ENCODE data around the gene CFDP1. TPM values are rescaled to one million over a fixed set of nuclear protein-coding genes. Genes with fewer than 3 reads are reported as not detected.

The CFDP1 gene
- total RNA-seq, 1 donor from 2014 or later, result 59.7 TPM

DNA sequence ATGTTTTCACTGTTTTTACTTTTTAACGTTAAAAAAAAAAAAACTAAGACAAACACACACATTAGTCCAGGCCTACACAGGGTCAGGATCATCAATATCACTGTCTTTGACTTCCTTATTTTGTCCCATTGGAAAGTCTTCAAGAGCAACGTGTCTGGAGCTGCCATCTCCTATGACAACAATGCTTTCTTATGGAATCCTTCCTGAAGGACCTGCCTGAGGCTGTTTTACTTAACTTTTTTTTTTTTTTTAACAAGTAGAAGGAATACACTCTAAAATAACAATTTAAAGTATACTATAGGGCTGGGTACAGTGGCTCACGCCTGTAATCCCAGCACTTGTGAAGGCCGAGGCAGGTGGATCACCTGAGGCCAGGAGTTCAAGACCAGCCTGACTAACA is 110.1 kb downstream of the CFDP1 start:
- TF ChIP-seq, protein P1, sequence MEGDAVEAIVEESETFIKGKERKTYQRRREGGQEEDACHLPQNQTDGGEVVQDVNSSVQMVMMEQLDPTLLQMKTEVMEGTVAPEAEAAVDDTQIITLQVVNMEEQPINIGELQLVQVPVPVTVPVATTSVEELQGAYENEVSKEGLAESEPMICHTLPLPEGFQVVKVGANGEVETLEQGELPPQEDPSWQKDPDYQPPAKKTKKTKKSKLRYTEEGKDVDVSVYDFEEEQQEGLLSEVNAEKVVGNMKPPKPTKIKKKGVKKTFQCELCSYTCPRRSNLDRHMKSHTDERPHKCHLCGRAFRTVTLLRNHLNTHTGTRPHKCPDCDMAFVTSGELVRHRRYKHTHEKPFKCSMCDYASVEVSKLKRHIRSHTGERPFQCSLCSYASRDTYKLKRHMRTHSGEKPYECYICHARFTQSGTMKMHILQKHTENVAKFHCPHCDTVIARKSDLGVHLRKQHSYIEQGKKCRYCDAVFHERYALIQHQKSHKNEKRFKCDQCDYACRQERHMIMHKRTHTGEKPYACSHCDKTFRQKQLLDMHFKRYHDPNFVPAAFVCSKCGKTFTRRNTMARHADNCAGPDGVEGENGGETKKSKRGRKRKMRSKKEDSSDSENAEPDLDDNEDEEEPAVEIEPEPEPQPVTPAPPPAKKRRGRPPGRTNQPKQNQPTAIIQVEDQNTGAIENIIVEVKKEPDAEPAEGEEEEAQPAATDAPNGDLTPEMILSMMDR (IDR thresholded peaks at IDR 0.05; ENCODE audit: insufficient read depth, low read length, poor library complexity, severe bottlenecking), result no peak
- Histone ChIP-seq H3K27me3 (ENCODE audit: control insufficient read depth, insufficient read depth, low read length) (no peaks in the 10 kb centered on the region), H3K36me3 (ENCODE audit: control insufficient read depth, insufficient read depth, low read length) (no peaks in the 10 kb centered on the region), H3K4me3 (ENCODE audit: low read depth, low read length) (no peak overlapping the region)
- DNase-seq (ENCODE audit: low read depth), result no peak

DNA sequence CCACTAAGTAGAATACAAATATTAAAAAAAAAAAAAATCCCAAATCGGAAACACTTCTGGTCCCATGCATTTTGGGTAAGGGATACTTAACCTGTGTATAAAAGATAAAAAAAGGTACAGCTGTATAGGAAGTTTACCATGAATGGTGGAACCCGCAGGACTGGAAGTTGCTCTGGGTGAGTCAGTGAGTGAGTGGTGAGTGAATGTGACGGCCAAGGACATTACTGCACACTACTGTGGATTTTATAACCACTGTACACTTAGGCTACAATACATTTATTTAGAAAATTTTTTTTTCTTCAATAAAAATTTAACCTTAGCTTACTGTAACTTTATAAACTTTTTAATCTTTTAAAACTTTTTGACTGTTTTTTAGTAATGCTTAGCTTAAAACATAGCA is 110.6 kb downstream of the CFDP1 start:
- TF ChIP-seq, protein P1 (IDR thresholded peaks at IDR 0.05; ENCODE audit: insufficient read depth, low read length, poor library complexity, severe bottlenecking), result no peak
- no peak overlapping the region for H3K4me3 ChIP-seq (ENCODE audit: low read depth, low read length)
- no peaks in the 10 kb centered on the region for H3K27me3 ChIP-seq (ENCODE audit: control insufficient read depth, insufficient read depth, low read length)
- DNase-seq (ENCODE audit: low read depth), result no peak
- no peaks in the 10 kb centered on the region for H3K36me3 ChIP-seq (ENCODE audit: control insufficient read depth, insufficient read depth, low read length)

DNA sequence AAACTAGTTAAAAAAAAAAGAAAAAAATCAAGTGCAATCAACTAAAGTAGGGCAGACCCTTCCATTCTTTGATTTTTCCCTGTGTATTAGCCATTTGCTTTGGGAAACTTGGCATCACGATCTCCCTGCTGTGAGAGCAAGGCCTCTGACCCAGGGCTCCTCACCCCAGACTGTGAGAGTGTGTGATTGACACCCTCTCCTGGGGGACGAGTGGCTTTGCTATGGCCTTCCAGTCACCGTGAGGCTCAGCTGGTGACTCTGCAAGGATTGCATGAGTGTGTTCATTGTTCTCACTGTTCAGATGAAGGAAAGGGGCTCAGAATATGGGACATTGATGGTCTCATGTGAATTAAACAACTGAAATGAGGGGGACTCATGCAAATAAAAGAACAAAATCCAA is 112.9 kb downstream of the CFDP1 start:
- no peak for DNase-seq (ENCODE audit: low read depth)
- Histone ChIP-seq H3K27me3 (ENCODE audit: control insufficient read depth, insufficient read depth, low read length) (no peaks in the 10 kb centered on the region), H3K4me3 (ENCODE audit: low read depth, low read length) (no peak overlapping the region), H3K36me3 (ENCODE audit: control insufficient read depth, insufficient read depth, low read length) (no peaks in the 10 kb centered on the region)
- TF ChIP-seq, protein P1 (IDR thresholded peaks at IDR 0.05; ENCODE audit: insufficient read depth, low read length, poor library complexity, severe bottlenecking), result no peak

DNA sequence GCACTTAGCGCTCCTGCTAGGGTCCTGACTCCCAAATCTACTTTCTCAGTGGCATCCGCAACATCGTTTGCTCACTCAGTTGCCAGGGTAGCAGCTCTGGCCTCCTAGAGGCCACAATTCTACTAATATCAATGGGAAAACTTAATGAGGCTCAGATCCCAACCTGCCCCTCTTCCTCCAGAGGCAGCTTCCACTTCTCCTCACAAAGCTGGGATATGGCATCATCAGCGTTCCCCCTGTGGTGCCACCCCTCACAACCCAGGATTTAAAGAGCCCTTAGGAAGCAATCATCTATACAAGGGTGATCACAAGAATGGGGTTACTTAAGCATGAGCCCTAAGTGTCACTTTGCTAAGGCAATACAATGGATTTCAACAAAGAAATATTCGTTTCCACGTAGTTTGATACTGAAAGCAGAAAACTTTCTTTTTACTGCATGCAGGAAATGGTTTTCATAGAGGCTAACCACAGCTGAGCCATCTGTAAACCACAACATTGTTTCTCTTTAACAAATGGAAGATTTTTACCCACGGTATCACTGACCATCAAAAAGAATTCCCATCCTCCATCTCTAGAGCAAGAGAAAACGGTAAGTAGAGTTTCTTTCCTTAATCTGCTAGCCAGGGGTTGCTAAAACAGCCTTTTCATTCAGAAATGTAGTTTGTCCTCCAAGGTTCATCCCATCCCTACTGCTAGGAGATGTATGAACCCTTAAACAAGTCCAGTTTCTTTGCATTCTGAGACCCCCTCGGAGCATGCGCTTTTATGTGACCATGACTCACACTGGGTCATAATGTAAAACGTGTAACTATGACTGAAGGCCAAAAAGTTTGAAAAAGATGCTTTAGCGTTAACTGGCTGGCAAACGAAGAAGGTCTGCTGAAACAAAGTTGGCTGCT is 113.5 kb downstream of the CFDP1 start:
- no peaks in the 10 kb centered on the region for H3K27me3 ChIP-seq (ENCODE audit: control insufficient read depth, insufficient read depth, low read length)
- TF ChIP-seq, protein P1 (IDR thresholded peaks at IDR 0.05; ENCODE audit: insufficient read depth, low read length, poor library complexity, severe bottlenecking), result no peak
- peak; percentile 74 for DNase-seq (ENCODE audit: low read depth)
- no peaks in the 10 kb centered on the region for H3K36me3 ChIP-seq (ENCODE audit: control insufficient read depth, insufficient read depth, low read length)
- H3K4me3 ChIP-seq (ENCODE audit: low read depth, low read length), result no peak overlapping the region

DNA sequence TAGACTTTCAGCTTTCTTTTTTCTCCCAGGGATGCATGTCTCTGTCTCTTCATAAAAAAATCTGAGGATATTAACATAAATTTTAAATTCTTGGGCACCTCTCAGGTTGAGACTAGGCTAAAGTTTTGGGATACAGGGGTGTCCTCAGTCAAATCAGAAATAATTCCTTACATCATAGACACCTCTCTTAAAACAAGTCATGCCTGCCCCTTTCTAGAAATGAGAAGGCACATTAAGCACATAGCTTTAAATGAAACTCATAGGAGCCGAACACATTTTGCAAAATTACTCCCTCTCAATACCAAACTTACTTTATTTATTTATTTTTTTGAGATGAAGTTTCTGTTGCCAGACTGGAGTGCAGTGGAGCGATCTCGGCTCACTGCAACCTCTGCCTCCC is 114.6 kb downstream of the CFDP1 start:
- TF ChIP-seq, protein P1 (IDR thresholded peaks at IDR 0.05; ENCODE audit: insufficient read depth, low read length, poor library complexity, severe bottlenecking), result no peak
- Histone ChIP-seq H3K4me3 (ENCODE audit: low read depth, low read length) (no peak overlapping the region), H3K27me3 (ENCODE audit: control insufficient read depth, insufficient read depth, low read length) (no peaks in the 10 kb centered on the region), H3K36me3 (ENCODE audit: control insufficient read depth, insufficient read depth, low read length) (no peaks in the 10 kb centered on the region)
- no peak for DNase-seq (ENCODE audit: low read depth)

DNA sequence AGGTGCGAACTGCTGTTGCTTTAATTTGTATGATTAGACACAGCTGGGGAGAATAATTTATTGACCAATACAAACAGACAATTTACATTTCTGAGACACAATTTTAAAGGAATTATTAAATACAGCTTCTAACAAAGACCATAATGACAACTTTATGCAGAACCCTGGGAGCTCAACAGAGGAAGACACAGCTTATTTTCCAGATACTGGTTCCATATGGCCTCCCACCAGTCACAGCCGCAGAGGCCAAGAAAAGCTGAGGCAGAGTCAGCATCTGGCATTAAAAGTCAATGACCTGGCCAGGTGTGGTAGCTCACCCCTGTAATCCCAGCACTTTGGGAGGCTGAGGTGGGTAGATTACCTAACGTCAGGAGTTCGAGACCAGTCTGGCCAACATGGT is 115.8 kb downstream of the CFDP1 start:
- TF ChIP-seq, protein P1 (IDR thresholded peaks at IDR 0.05; ENCODE audit: insufficient read depth, low read length, poor library complexity, severe bottlenecking), result no peak
- Histone ChIP-seq H3K4me3 (ENCODE audit: low read depth, low read length) (no peak overlapping the region), H3K27me3 (ENCODE audit: control insufficient read depth, insufficient read depth, low read length) (no peaks in the 10 kb centered on the region), H3K36me3 (ENCODE audit: control insufficient read depth, insufficient read depth, low read length) (no peaks in the 10 kb centered on the region)
- no peak for DNase-seq (ENCODE audit: low read depth)

Data from kidney epithelial cell (primary cell).